Germinal center (tissue), 1 donor: ENCODE data around the gene MAP2.

Source experiments
- DNase-seq: peaks from one replicate; pipeline ENCODE4 v3.0.0; 2012; ENCODE audit warnings: mixed read lengths, low spot score

Gene MAP2

DNA sequence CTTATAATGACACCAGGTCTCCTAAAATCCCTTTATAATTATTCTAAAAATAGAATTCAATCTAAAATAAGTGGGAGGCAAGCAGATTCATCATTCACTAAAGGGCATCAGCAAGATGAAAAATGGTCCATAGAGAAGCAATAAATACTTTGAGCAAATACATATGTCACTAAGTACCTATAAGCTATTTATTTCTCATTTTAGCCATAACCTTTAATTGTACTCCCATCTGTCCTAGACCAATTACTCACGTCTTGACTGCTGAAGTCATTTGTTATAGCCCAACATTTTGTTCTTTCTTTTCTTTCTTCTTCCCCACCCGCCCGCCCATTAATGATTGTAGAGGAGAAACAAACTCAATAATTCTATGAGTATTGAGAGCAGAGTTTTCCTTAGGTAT lies 105.7 kb downstream of the MAP2 start:
- DNase-seq: no peak

DNA sequence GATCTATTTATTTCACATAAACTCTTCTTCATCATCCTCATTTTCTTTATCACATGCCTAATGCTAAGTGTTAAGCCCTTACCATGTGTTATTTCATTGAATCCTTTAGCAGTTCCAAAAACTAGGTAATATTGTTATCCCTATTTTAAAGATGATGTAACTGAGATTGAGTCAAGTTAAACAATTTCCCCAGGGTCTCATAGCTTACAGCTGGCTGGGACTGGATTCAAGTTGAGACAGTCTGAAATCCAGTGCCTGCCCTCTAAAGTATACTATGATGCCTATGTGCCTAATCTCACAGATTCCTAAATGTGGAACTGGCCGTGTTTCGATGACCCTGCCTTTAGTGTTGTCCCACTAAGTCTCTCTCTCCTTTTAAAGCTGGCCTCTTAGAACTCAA lies 108.5 kb downstream of the MAP2 start:
- no peak for DNase-seq

DNA sequence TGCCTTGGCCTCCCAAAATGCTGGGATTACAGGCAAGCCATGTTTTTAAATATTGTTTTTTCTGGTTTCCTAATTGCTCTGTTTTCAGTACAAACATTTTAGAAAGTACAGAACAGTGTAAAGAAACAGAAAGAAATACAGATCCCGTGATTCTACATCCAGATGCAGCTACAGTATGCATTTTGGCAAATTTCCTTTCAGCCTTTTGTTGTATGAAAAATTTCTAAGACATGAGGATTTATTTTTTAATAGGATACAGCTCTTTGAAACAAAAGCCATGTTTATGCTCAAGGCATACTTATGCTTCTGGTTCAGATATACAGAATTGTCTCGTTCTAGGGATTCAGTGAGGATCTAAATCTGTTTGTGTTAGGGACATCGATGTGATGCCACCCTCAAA lies 109.5 kb downstream of the MAP2 start:
- no peak for DNase-seq

DNA sequence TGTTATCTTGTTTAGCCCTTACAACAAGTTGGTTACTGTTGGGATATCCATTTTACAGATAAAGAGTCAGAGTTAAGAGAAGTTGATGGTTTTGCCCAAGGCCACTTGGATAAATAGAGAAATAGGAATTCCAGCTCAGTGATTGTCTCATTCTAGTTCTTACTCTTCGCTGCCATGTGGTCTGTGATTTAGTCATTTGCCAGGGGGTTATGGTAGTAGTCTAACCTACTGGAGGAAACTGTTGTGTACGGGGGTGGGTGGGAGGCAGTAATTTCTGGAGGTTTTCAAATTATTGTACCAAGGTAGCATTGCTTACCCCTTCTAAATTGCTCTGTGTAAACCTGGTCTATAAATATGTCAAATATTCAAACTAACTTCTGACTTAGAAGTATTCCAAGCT lies 110.4 kb downstream of the MAP2 start:
- DNase-seq: no peak

DNA sequence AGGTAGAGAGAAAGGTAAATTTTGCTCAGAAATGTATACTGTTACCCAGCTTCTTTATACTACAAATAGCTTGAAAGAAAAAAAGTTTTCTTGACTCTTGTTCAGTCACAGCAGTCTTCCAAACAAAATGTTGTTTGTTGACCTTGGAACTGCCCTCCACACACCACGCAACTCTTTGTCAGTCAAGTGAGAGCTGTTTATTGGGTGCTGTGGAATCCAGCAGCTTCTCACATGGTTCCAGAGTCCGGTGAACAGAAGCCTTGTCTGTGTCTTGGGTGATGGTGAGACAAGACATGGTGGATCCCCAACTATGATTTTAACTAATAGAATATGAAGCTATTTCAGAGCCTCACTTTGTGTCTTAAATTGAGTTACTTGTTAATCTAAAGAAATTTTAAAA lies 112.5 kb downstream of the MAP2 start:
- DNase-seq: no peak

DNA sequence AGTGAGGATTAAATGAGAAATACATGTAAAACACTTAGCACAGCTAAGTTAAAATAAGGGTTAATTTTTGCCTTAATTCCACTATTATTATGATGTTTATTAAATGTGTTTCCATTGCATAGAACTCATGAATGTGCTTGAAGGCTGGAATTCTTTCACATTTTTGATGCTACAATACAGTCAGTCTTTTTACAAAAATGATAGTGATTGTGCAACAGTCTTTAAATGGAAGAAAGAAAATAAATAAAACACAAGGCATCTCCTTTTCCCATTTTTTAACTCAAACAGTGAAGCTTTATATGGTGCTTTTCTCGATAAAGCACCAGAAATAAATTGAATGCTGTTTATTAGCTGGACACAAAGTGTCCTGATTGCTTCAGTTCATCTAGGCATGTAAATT lies 123.9 kb downstream of the MAP2 start:
- no peak for DNase-seq

DNA sequence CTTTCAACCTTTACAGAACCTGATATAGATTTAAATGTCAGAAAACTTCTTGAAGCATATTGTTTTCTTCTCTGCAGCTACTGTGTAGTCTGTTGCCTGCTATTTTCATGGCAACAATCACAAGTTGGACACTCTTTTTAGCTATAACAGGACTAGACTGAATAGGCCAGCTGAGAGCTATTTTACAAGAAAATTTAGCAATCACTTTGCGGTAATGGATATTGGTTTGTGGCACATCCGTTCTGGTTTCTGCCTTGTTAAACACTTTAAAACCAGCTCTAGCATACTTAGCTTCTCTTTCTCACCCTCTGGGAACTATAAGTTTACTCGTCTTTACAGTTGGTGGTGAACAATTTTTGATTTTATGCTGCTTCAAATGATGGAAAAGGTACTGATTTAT lies 125.7 kb downstream of the MAP2 start:
- DNase-seq: no peak

DNA sequence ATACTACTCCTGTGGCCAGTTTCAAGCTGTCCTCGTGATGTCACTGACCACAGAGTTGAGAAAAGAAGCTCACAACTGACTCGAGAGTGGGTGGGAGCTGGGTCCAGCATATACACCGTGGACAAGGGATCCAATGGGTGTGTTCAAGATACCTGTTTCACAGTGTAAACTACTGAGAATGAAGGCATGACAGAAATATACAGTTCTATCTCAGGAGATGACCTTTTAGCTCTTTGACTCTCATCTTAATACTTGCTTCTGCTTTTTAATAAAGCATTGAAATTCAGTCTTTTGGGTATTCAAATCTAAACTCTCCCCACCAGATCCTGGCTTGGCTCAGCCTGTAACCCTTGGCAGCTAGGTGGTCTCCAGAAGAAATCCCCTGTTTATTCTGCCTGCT lies 130.1 kb downstream of the MAP2 start:
- no peak for DNase-seq

DNA sequence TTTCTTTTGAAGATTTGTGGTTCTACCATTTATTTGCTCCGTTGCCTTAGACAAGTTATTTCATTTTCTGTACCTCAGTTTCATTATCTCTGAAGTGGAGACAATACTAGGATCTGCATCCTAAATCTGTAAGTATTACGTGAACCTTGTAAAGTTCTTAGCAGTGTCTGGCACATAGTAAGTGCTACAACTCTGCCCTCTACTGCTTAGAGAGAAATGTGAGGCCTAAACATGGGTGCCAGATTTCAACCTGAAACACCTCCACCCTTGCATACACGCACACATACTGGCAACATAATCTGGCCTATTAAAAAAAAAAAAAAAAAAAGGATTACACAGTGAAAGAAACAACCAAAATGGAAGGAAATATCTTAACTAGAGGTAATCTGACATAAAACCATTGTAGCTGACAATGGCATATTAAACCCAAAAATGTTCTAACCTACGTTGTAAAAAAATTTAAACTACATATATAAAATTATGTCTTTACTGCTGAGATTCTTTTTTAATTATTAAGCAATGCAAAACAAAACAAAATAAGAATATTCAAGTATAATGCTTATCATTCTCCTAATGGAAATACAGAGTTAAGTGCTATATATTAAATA lies 132.6 kb downstream of the MAP2 start:
- DNase-seq: peak; percentile 33

DNA sequence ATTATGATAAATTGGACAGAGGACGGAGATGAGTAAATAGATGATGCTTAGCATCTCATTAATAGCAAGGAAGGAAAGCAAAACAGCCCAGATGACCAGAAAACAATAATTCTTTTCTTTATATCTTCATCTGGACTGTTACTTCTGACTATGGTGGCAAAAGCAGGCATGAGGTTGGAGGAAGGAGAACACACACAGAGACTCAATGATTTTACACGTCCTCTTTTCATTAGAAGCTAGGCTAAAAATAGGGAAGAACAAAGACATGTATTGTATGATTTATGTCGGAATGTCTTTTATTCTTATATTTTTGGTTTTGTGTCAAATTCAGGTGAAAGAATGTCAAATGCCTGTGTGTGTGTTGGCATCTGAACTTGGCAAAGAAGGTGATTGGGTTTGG lies 137.1 kb downstream of the MAP2 start:
- no peak for DNase-seq

DNA sequence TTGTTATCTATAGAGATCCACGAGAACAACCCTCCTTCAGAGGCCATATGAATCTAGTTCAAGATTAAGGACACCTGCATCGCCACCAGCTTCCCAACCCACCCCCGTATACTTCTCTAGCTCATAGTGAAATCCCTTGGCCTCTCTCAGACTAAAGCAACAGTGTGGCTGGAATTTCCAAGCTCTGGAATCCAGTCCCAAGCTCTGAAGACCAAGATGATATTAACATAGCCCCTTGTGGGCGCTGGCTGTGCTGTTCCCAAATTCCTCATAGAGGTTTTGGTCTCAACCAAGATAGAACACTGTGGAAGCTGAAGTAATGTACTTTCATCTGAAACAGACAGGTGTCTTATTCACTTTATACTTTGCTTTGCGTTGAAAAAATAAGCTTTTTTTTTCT lies 139.6 kb downstream of the MAP2 start:
- DNase-seq: no peak

DNA sequence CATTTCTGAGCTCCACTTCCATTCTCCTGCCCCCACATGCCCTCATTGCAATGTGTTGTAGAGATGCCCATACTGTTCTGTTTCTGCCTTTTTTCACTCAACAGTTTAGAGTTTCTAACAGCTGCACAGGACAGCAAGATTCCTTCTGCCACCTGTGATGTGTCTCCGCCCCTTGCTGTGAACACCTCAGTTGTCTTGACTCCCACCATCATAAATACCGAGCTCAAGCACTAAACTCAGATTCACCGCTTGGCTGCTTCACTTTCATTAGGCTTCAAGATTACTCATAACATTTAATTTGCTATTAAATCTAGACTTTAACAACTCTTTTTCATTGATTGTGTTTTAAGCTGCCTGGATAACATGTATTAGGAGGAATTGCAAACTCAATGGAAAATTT lies 141.0 kb downstream of the MAP2 start:
- no peak for DNase-seq

DNA sequence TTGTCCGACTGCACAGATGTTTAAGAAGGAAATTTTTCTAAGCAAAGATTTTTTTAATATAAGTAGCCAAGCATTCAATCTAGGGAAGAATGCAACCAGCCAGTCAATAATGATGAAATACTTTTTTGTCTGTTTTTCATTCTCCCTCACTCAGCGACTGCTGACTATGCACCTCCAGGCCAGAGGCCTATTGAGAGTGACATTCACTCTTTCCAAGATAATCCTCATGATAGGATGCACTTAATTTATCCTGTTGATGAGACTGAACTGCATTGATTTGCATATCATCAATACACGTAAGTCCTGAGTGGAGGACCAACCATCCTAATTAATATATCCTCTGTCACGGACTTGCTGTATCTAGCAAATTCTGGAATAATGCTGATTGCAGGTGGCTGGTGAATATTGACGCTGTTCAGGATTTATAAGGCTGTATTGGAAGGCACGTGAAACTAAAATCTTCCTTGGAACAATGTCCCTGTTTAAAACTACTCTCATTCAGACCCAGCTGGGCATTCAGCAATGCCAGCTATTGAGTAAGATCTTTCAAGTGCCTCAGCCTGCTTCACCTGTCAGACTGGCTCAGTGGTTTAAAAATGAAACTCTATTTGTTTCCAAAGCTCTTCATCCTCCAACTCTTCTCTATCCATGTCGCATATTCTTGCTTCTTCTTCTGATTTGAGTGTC lies 142.2 kb downstream of the MAP2 start:
- DNase-seq: no peak

DNA sequence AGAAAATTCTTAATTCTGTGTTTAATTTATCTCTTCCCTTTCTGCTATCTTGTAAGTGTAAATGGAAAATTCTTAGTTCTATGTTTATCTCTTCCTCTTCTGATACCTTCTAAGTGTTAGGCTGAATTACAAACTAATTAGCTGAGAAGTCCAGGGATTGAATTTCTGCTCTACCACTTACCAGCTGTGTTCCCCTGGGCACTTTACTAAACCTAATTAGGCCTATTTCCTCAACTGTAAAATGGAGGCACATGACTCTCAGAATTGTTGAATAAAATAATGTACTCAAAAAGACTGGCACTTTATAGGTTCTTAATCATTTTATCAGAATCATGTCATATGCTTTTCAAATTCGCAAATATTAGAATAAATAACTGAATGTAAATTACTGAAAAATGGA lies 146.3 kb downstream of the MAP2 start:
- no peak for DNase-seq

DNA sequence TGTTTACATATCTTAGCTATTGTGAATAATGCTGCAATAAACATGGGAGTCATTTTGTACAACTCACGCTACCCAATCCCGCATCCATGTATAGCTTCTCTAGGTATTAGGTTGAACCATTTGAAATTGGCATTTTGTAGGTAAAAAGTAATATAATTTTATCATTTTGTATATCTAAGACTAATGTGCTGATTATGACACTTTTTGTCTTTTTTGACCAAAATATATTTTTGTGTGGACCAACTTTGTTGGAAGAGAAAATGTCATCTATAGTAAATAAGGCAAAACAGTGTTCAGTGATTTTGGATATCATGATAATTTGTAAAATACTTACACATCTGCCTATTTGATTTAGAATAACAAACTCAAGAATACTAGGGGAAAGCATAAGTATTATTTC lies 150.7 kb downstream of the MAP2 start:
- DNase-seq: no peak

DNA sequence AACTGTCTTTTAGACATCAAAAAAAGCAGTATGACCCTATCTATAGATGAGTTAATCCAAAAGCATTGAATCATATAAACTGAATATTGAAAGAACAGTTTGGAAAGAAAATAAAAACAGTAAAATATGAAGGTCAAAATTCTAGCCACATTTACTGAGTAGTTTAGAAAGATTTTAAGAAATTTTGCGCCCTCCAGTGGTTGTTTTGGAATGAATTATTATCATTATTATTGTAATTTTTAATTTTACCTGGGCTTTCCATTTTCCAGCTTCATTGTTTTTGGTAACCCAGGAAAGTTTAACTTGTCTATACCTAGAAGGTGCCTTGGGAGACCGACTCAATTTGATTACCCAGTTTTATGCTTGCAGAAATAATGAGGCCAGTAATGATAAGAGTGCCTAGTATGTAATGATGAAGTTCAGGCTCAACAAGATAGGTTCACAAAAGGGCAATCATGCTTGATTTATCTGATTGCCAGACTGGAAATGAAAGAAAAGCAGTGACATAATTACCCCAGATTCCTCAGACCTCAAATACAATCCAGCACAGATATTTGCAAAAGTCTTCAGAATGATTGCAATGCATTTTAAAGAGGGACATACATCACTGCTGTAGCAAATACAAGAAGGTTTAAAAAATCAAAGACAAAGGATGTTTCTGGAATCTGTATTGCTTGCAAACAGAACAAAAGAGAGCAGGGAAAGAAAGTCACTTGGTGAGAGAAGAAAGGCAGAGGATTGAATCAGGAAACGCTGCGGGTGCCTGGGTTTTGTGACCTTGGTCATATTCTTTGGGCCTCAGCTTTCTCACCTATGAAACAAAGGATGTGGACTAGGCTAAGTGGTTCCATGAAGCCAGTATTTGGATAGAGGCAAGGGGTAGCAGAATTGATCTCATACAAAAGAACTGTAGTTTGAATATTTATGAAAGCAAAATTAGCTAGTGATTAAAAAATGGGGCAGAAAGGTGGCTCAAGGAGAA lies 153.8 kb downstream of the MAP2 start:
- peak; percentile 11 for DNase-seq

DNA sequence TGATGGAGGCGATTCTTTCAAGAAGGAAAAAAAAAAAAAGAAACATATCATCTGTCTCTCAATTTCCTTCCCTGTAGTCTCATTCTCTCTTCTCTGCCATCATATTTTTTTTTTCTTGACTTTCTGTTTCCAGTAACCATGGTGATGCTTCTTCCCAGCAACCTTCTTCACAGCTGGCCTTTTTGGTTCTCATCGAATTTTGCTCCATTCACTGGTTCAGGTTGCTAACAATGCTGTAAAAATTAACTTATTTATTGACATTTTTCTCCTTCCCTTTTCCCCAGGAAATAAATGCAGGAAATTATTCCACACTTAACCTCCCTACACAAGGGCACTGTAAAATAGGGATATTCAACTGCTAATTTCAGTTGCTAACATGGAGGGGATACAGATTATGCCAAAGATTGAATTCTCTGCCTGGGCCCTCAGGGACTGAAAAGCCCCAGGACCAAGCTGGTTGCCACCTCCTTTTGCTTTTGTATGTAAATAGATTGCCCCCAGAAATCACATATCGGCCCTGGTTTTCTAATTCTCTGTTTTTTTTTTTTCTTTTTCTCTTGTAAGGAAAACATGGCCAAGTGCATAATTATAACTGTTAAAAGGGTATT lies 154.7 kb downstream of the MAP2 start:
- DNase-seq: no peak

DNA sequence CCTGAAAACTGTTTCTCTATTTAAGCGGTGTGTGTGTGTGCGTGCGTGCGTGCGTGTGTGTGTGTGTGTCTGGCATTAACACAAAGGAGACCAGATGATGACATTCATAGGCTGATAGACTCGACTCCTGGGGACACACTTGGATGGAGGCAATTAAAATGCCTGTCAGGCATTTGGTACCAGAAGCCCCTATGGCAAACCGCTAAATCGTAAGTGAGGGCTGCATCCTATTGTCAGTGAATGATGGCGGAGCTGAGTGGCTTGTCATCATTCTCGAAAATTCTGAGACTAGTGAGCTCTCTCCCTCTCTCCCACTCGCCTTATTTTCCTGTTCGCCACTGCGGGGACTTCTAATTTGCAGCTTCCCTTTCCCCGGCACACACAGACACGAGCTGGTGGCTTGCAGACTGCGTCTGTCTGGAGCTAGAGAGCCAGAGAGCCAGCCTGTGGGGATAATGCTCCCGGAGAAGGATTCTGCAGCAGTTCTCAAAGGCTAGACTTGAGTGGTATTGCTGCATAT lies 155.4 kb downstream of the MAP2 start:
- DNase-seq: no peak

DNA sequence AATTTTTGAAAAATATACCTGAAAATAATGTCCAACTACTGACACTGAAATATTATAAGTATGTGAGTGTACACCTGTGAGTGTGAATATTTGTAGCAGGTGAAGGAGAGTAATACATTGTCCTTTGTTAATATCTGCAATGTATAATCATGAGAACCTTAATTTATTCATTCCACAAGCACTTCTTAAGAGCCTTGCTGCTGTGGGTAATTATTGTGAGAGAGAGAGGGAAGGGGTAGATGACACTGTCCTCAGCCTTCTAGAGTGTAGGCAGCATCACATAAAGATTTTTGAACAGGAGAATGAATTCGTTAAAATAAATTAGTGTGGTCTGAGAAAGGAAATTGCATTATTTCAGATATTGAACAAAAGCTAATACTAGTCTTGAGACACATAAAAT lies 157.2 kb downstream of the MAP2 start:
- DNase-seq: no peak

DNA sequence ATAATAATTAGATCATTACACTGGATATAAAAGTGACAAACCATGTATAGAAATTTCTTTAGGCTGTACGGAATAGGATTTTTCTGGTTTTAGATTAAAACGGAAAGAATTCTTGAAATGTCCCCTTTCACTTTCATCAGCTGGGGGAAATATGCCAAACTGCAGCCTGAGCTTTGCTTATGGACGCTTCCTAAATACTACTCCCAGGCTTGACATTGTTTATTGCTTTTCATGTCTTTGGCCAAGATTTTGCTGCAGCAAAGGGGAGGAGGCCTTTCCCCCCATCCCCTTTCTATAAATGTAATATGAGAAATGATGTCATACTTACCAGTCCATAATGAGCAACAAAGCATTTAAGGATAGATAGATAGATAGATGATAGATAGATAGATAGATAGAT lies 158.4 kb downstream of the MAP2 start:
- no peak for DNase-seq

DNA sequence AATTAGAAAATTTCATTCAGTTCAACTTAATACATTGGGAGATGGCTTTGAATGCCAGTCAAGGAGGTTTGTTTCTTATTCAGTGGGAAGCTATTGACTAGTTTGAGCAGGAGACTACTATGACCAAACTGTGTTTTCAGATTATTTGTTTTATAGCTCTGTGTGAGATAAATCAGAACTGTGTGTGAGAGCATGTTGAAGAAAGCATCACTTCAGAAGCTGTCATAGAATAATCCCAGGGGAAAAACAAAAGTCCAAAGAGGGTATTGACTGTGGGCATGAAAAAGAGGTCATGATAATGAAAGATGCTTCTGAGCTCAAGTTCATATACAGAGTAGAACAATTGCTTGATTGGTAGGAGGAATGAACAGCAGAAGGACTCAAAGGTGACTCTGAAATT lies 160.6 kb downstream of the MAP2 start:
- no peak for DNase-seq

DNA sequence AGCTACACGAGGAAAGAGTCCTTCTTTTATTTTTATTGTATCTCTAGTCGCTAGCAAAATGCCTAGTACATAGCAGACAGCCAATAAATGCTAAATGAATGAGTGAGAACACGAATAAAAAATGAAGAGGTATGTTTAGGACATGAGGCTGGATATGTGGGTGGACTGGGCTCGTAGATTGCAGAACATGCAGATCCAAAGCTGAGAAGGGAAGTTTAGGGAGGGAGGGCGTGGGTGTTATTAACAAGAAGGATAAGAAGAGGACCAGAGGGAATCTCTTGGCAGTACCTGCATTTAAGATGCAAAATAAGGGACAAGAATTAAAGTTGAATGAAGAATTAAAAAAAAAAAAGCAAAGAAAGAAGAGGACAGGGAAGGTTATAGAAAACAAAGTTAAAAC lies 161.1 kb downstream of the MAP2 start:
- no peak for DNase-seq
